Loucy (cell line): ENCODE data around the gene BRD1.

Experiments used
- EZH2phosphoT487 ChIP-seq: fragments of 200-600 bp; IDR thresholded peaks from 2 replicates; pipeline ENCODE4 v1.6.1; 2018; ENCODE audit warnings: antibody characterized with exemption, mild to moderate bottlenecking, moderate library complexity, borderline replicate concordance
- TF ChIP-seq, protein P1 (sequence below): fragments of 200-600 bp; sonication (generic); conservative IDR thresholded peaks from 2 replicates; pipeline ENCODE4 v1.5.1; 2014; ENCODE audit warnings: mild to moderate bottlenecking, antibody characterized with exemption, low read length

GRCh38 chr22:49767355-49768062, 60.2 kb downstream of the BRD1 start:
- TF ChIP-seq, protein P1, sequence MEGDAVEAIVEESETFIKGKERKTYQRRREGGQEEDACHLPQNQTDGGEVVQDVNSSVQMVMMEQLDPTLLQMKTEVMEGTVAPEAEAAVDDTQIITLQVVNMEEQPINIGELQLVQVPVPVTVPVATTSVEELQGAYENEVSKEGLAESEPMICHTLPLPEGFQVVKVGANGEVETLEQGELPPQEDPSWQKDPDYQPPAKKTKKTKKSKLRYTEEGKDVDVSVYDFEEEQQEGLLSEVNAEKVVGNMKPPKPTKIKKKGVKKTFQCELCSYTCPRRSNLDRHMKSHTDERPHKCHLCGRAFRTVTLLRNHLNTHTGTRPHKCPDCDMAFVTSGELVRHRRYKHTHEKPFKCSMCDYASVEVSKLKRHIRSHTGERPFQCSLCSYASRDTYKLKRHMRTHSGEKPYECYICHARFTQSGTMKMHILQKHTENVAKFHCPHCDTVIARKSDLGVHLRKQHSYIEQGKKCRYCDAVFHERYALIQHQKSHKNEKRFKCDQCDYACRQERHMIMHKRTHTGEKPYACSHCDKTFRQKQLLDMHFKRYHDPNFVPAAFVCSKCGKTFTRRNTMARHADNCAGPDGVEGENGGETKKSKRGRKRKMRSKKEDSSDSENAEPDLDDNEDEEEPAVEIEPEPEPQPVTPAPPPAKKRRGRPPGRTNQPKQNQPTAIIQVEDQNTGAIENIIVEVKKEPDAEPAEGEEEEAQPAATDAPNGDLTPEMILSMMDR = peak; percentile 96
- no peak for TF ChIP-seq EZH2phosphoT487
